ENCODE results near the gene CHD9. TPM values are rescaled to one million over a fixed set of nuclear protein-coding genes. Genes with fewer than 3 reads are reported as not detected.

Gene CHD9
- total RNA-seq, 1 donor from 2014 or later, result 81.4 TPM

DNA sequence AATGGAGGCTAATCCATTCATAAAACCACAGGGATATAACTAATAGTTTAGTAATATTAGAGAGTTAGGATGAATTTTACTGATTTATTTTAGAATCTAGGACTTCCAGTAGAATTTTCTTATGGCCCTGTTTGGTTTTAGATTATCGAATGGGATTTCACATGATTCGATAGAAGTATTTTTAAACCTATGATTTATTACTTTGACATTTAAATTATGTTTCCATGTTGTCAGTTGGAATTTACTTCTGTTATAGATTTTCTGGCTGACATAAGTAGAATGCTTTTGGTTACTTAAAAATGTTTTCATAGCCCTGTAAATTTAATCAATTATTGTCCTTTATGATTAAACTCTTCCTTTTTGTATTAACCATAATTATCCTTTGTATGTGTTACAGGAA is 158.8 kb downstream of the CHD9 start:
- ATAC-seq (no peak), DNase-seq (no peak)
- no peak for TF ChIP-seq CTCF (IDR thresholded peaks at IDR 0.05)
- no peaks in the 10 kb centered on the region for H3K9me3 ChIP-seq
- no peak overlapping the region for H3K27ac ChIP-seq
- H3K4me1 ChIP-seq, result peaks cover 63% of the 10 kb centered on the region
- intact Hi-C loops (cut with DNase I), result no loop called here
- no peaks in the 10 kb centered on the region for H3K27me3 ChIP-seq
- no peaks in the 10 kb centered on the region for H3K36me3 ChIP-seq
- no peak overlapping the region for H3K4me3 ChIP-seq

DNA sequence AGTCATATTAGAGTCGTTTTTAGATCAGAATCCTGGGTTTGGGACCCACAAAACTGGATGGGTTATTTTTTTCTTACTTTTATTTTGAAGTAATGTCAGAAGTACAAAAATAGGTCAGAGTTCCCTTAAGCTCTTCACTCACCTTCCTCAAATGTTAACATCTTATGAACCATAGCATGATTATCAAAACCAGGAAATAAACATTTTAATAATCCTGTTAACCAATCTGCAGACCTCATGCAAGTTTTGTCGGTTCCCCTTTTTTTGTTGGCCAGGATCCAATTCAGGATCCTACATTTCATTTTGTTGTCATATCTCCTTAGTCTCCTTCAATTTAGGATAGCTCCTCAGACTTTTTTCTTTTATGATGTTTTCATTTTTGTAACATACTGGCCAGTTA is 162.0 kb downstream of the CHD9 start:
- no peak overlapping the region for H3K4me3 ChIP-seq
- H3K9me3 ChIP-seq, result no peaks in the 10 kb centered on the region
- no peak for DNase-seq
- no peaks in the 10 kb centered on the region for H3K27me3 ChIP-seq
- peak overlapping the region; percentile 8 for H3K27ac ChIP-seq
- peaks cover 67% of the 10 kb centered on the region for H3K4me1 ChIP-seq
- TF ChIP-seq CTCF (IDR thresholded peaks at IDR 0.05), result no peak
- no peaks in the 10 kb centered on the region for H3K36me3 ChIP-seq
- ATAC-seq, result peak; percentile 59
- intact Hi-C loops (cut with DNase I), result no loop called here

GRCh38 chr16:53219371-53219770 is 164.6 kb downstream of the CHD9 start:
- H3K4me1 ChIP-seq, result peaks cover 55% of the 10 kb centered on the region
- no peak for ATAC-seq
- no peak for DNase-seq
- H3K4me3 ChIP-seq, result no peak overlapping the region
- no peaks in the 10 kb centered on the region for H3K9me3 ChIP-seq
- peak overlapping the region; percentile 58 for H3K27ac ChIP-seq
- H3K36me3 ChIP-seq, result peaks cover 19% of the 10 kb centered on the region
- no peak for TF ChIP-seq CTCF (IDR thresholded peaks at IDR 0.05)
- no peaks in the 10 kb centered on the region for H3K27me3 ChIP-seq
- intact Hi-C loops (cut with DNase I), result no loop called here

- H3K36me3 ChIP-seq, result peaks cover 22% of the 10 kb centered on the region
- no peaks in the 10 kb centered on the region for H3K9me3 ChIP-seq
- H3K27me3 ChIP-seq, result no peaks in the 10 kb centered on the region
- TF ChIP-seq CTCF (IDR thresholded peaks at IDR 0.05), result no peak
- H3K4me1 ChIP-seq, result peaks cover 54% of the 10 kb centered on the region
- peak overlapping the region; percentile 58 for H3K27ac ChIP-seq
- ATAC-seq, result peak; percentile 60
- intact Hi-C loops (cut with DNase I), result no loop called here
- no peak overlapping the region for H3K4me3 ChIP-seq
- no peak for DNase-seq
Measured at GRCh38 chr16:53219795-53220454, 165.1 kb downstream of the CHD9 start.

DNA sequence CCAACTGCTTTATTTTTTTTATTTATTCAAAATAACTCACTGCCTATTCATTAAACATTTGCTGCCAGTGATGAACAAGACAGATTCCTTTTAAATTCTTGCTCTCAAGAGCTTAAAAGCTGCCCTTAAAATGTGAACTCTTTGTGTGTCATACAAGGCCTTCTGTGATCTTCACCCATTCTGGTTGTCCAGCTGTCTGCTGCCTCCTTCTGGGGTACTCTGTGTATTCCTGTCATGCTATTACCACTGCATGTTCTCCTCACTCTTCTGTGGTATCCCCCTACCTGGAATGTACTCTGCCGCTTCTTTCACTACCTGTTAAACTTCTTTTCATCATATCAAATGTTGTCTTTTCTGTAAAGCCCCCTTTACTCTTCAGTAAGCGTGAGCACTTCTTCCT is 165.8 kb downstream of the CHD9 start:
- peaks cover 22% of the 10 kb centered on the region for H3K36me3 ChIP-seq
- H3K9me3 ChIP-seq, result no peaks in the 10 kb centered on the region
- ATAC-seq (peak; percentile 67), DNase-seq (no peak)
- peak; percentile 16 for TF ChIP-seq CTCF (IDR thresholded peaks at IDR 0.05)
- peaks cover 48% of the 10 kb centered on the region for H3K4me1 ChIP-seq
- no peaks in the 10 kb centered on the region for H3K27me3 ChIP-seq
- intact Hi-C loops (cut with DNase I), result no loop called here
- H3K4me3 ChIP-seq, result no peak overlapping the region
- H3K27ac ChIP-seq, result peak overlapping the region; percentile 58

Data from upper lobe of right lung (tissue), 1 donor.